ENCODE measurements around the gene WDPCP.
"Not testable (repeated sequence)": the region's sequence is repeated elsewhere in the genome, so short reads cannot be mapped to it uniquely, and the experiment has no call there.

GRCh38 chr2:63558922-63559321, 29.4 kb downstream of the WDPCP start:
- TF ChIP-seq, protein P1, sequence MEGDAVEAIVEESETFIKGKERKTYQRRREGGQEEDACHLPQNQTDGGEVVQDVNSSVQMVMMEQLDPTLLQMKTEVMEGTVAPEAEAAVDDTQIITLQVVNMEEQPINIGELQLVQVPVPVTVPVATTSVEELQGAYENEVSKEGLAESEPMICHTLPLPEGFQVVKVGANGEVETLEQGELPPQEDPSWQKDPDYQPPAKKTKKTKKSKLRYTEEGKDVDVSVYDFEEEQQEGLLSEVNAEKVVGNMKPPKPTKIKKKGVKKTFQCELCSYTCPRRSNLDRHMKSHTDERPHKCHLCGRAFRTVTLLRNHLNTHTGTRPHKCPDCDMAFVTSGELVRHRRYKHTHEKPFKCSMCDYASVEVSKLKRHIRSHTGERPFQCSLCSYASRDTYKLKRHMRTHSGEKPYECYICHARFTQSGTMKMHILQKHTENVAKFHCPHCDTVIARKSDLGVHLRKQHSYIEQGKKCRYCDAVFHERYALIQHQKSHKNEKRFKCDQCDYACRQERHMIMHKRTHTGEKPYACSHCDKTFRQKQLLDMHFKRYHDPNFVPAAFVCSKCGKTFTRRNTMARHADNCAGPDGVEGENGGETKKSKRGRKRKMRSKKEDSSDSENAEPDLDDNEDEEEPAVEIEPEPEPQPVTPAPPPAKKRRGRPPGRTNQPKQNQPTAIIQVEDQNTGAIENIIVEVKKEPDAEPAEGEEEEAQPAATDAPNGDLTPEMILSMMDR (IDR thresholded peaks at IDR 0.05): not testable (repeated sequence)
- not testable (repeated sequence) for TF ChIP-seq POLR2A (IDR thresholded peaks at IDR 0.05)
